PC-3 (cell line): Measurements from ENCODE around the gene LYRM4. TPM values are rescaled to one million over a fixed set of nuclear protein-coding genes. Genes with fewer than 3 reads are reported as not detected.

Experiments used
- ATAC-seq: fragments of 200-7000 bp; cut with Tn5 transposase; 2 replicates; pipeline ENCODE4 v1.9.1; 2020; ENCODE audit warnings: mild to moderate bottlenecking, moderate library complexity
- BruUV-seq: library from RNA; stranded (reverse); fragments of 400-500 nt; replicated peaks from 2 replicates; lab custom pipeline; 2021; lab: Mats Ljungman, UMichigan
- CTCF ChIA-PET: fragments of 300-600 bp; sonication (Branson Sonifier 250); formaldehyde crosslinking; loops from one replicate; lab custom pipeline; 2022; ENCODE audit warnings: antibody characterized with exemption; lab: Charles Lee
- POLR2A ChIA-PET: fragments of 300-600 bp; sonication (Branson Sonifier 250); formaldehyde crosslinking; loops from one replicate; lab custom pipeline; 2022; ENCODE audit warnings: antibody characterized with exemption; ENCODE audit not compliant: unreplicated experiment; lab: Charles Lee
- DNase-seq: peaks from one replicate; pipeline ENCODE4 v3.0.0-alpha.2; 2015
- H2AFZ ChIP-seq: fragments of 300-600 bp; sonication (generic); 2 replicates; pipeline ENCODE4 v1.6.0; 2016; ENCODE audit warnings: antibody characterized with exemption, low read length
- H3F3A ChIP-seq: fragments of 300-600 bp; sonication (generic); one replicate; pipeline ENCODE4 v1.6.0; 2017; ENCODE audit warnings: antibody characterized with exemption, low read length, control low read depth, mild to moderate bottlenecking; ENCODE audit not compliant: unreplicated experiment
- H3K27ac ChIP-seq: fragments of 300-600 bp; sonication (generic); 2 replicates; pipeline ENCODE4 v1.5.1; 2016; ENCODE audit warnings: mild to moderate bottlenecking, low read length
- H3K27me3 ChIP-seq: fragments of 300-600 bp; sonication (generic); 2 replicates; pipeline ENCODE4 v1.6.1; 2016; ENCODE audit warnings: low read length, mixed read lengths
- H3K36me3 ChIP-seq: fragments of 300-600 bp; sonication (generic); 2 replicates; pipeline ENCODE4 v1.6.1; 2016; ENCODE audit warnings: low read depth, mixed run types, low read length, mixed read lengths
- H3K4me1 ChIP-seq: fragments of 300-600 bp; sonication (generic); 2 replicates; pipeline ENCODE4 v1.5.1; 2016; ENCODE audit warnings: low read length; ENCODE audit not compliant: insufficient read depth
- H3K4me2 ChIP-seq: fragments of 300-600 bp; sonication (generic); 2 replicates; pipeline ENCODE4 v1.6.0; 2016; ENCODE audit warnings: low read length
- H3K4me3 ChIP-seq: fragments of 300-600 bp; sonication (generic); 2 replicates; pipeline ENCODE4 v1.5.1; 2016; ENCODE audit warnings: mild to moderate bottlenecking, low read length, mixed read lengths
- H3K79me2 ChIP-seq: fragments of 300-600 bp; sonication (generic); 2 replicates; pipeline ENCODE4 v1.6.1; 2017; ENCODE audit warnings: low read length, mixed read lengths
- H3K9ac ChIP-seq: fragments of 300-600 bp; sonication (generic); 2 replicates; pipeline ENCODE4 v1.6.0; 2016; ENCODE audit warnings: mild to moderate bottlenecking, low read length
- H3K9me2 ChIP-seq: fragments of 300-600 bp; sonication (generic); replicated peaks from 2 replicates; pipeline ENCODE4 v1.6.1; 2016; ENCODE audit warnings: mixed run types, low read length, mixed read lengths
- H3K9me3 ChIP-seq: fragments of 300-600 bp; sonication (generic); 2 replicates; pipeline ENCODE4 v1.6.1; 2016; ENCODE audit warnings: low read length, mixed read lengths
- H4K20me1 ChIP-seq: fragments of 300-600 bp; sonication (generic); 2 replicates; pipeline ENCODE4 v1.6.1; 2016; ENCODE audit warnings: low read length, mixed read lengths
- CTCF ChIP-seq: fragments of 300-600 bp; sonication (generic); conservative IDR thresholded peaks from 2 replicates; pipeline ENCODE4 v1.5.1; 2017; ENCODE audit warnings: antibody characterized with exemption, low read depth, mild to moderate bottlenecking, low read length
- EZH2 ChIP-seq: fragments of 300-600 bp; sonication (generic); IDR thresholded peaks from one replicate; pipeline ENCODE4 v1.6.1; 2017; ENCODE audit warnings: antibody characterized with exemption, mild to moderate bottlenecking, low read length; ENCODE audit not compliant: unreplicated experiment
- EZH2phosphoT487 ChIP-seq: fragments of 300-600 bp; sonication (generic); IDR thresholded peaks from 2 replicates; pipeline ENCODE4 v1.6.1; 2018; ENCODE audit warnings: mild to moderate bottlenecking, antibody characterized with exemption, low read length, borderline replicate concordance
- intact Hi-C: fragments of 100-400 bp; cut with micrococcal nuclease; formaldehyde crosslinking; loops from 2 replicates; pipeline ENCODE4 v1.9.0; 2023
- total RNA-seq: library from RNA; depleted of rRNA; stranded (reverse); fragments of >200 nt; gene quantifications from 2 replicates; pipeline ENCODE4 v1.2.3, GENCODE V29; 2014

LYRM4 gene
- total RNA-seq, 1 experiment from 2014 or later = 27.7 TPM

DNA sequence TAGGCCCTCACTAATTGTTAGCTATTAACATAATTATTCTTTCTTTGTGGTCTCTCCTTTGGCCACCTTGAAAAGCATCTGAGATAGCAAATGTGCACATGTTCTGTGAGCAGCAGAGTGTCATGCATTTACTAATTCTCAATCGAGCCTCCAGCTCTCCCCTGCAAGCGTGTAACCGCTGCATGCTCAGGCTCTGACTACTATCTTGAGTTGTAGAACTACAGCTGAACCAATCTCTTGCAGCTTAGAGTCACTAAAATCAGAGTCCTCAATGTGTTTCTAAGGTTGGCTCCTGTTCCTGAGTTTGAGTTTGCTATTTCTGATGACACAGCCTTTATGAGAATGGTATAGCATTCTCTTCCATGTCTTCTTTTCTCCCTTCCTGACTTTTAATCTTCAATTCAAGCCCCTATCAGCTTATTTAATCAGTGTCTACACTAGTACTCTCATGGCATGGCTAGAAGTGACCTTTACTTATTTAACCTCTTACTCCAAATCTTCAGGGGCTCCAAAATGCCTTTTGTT is 110.1 kb downstream of the LYRM4 start:
- ChIA-PET CTCF (no interaction called here), POLR2A (interaction anchor here (0.5 kb wide), 1 partner anchor 93 kb away, joined by 4 read pairs; no protein-coding TSS in a partner anchor)
- TF ChIP-seq CTCF (no peak), EZH2 (no peak), EZH2phosphoT487 (no peak)
- H3K4me2 ChIP-seq = no peak overlapping the region
- H2AFZ ChIP-seq = no peak overlapping the region
- H3K9me2 ChIP-seq = no peaks in the 10 kb centered on the region
- BruUV-seq = no TSS peak
- H3K27ac ChIP-seq = peak overlapping the region; percentile 73
- DNase-seq (no peak), ATAC-seq (no peak)
- H3K36me3 ChIP-seq = no peaks in the 10 kb centered on the region
- H3K27me3 ChIP-seq = no peaks in the 10 kb centered on the region
- 0 out of 2 replicates have a peak, but pooled peaks cover 8% of the 10 kb centered on the region for H3K79me2 ChIP-seq
- intact Hi-C loops = no loop called here
- H4K20me1 ChIP-seq = no peaks in the 10 kb centered on the region
- no peak overlapping the region for H3K4me3 ChIP-seq
- H3F3A ChIP-seq = no peaks in the 10 kb centered on the region
- H3K9ac ChIP-seq = no peak overlapping the region
- peaks cover 23% of the 10 kb centered on the region for H3K4me1 ChIP-seq
- H3K9me3 ChIP-seq = no peaks in the 10 kb centered on the region

- no peaks in the 10 kb centered on the region for H3F3A ChIP-seq
- no peak for ATAC-seq
- no peak overlapping the region for H3K4me3 ChIP-seq
- DNase-seq = no peak
- no peaks in the 10 kb centered on the region for H3K9me3 ChIP-seq
- BruUV-seq = no TSS peak
- no peaks in the 10 kb centered on the region for H4K20me1 ChIP-seq
- no peak overlapping the region for H3K9ac ChIP-seq
- H3K79me2 ChIP-seq = 0 out of 2 replicates have a peak, but pooled peaks cover 8% of the 10 kb centered on the region
- H3K27ac ChIP-seq = no peak overlapping the region
- no peak overlapping the region for H2AFZ ChIP-seq
- intact Hi-C loops = no loop called here
- no peaks in the 10 kb centered on the region for H3K27me3 ChIP-seq
- peaks cover 23% of the 10 kb centered on the region for H3K4me1 ChIP-seq
- POLR2A ChIA-PET = interaction anchor here (0.5 kb wide), 1 partner anchor 92 kb away, joined by 4 read pairs; no protein-coding TSS in a partner anchor
- H3K36me3 ChIP-seq = no peaks in the 10 kb centered on the region
- H3K4me2 ChIP-seq = no peak overlapping the region
- TF ChIP-seq EZH2phosphoT487 (no peak), EZH2 (no peak), CTCF (no peak)
- H3K9me2 ChIP-seq = no peaks in the 10 kb centered on the region
- CTCF ChIA-PET = no interaction called here
Observed at GRCh38 chr6:5149891-5150290, 110.9 kb downstream of the LYRM4 start.

- POLR2A ChIA-PET = no interaction called here
- CTCF ChIA-PET = no interaction called here
- H3F3A ChIP-seq = no peaks in the 10 kb centered on the region
- H3K27ac ChIP-seq = no peak overlapping the region
- H2AFZ ChIP-seq = no peak overlapping the region
- H3K79me2 ChIP-seq = 0 out of 2 replicates have a peak, but pooled peaks cover 8% of the 10 kb centered on the region
- no peak overlapping the region for H3K4me3 ChIP-seq
- no peaks in the 10 kb centered on the region for H3K36me3 ChIP-seq
- H3K4me2 ChIP-seq = no peak overlapping the region
- H3K9me2 ChIP-seq = no peaks in the 10 kb centered on the region
- ATAC-seq (no peak), DNase-seq (no peak)
- H3K4me1 ChIP-seq = peaks cover 23% of the 10 kb centered on the region
- intact Hi-C loops = no loop called here
- H3K27me3 ChIP-seq = no peaks in the 10 kb centered on the region
- H3K9me3 ChIP-seq = no peaks in the 10 kb centered on the region
- H3K9ac ChIP-seq = no peak overlapping the region
- no TSS peak for BruUV-seq
- H4K20me1 ChIP-seq = no peaks in the 10 kb centered on the region
- no peak for TF ChIP-seq EZH2phosphoT487
- no peak for TF ChIP-seq EZH2
- no peak for TF ChIP-seq CTCF
Observed at GRCh38 chr6:5149159-5149704, 111.5 kb downstream of the LYRM4 start.
